K562 (cell line): ENCODE results near the gene STAG2. TPM values are rescaled to one million over a fixed set of nuclear protein-coding genes. Genes with fewer than 3 reads are reported as not detected.
A peak's percentile ranks its signal among the peaks of the same experiment; 100 is the strongest.

ENCODE experiments used
- ATAC-seq: fragments of 200-7000 bp; cut with Tn5 transposase; 3 replicates; pipeline ENCODE4 v1.9.1; 2020; ENCODE audit warnings: moderate library complexity
- BruUV-seq: library from RNA; stranded (reverse); fragments of 400-500 nt; replicated peaks from 2 replicates; lab custom pipeline; 2021; lab: Mats Ljungman, UMichigan
- CTCF ChIA-PET: fragments of 300-600 bp; formaldehyde crosslinking; extraction: SDS; loops from one replicate; lab custom pipeline; 2021; ENCODE audit warnings: low intra/inter-chr PET ratio; lab: Yijun Ruan, JAX
- POLR2A ChIA-PET: fragments of 300-600, 350-650 bp; sonication (Branson Sonifier 250); formaldehyde crosslinking; extraction: SDS; loops from one replicate; lab custom pipeline; 2021; ENCODE audit warnings: antibody characterized with exemption, inconsistent platforms; lab: Yijun Ruan, JAX
- DNase-seq, 4 experiments: peaks; one replicate each; pipeline versions ENCODE4 v3.0.0 to v3.0.0-alpha.2; 2011 to 2018; ENCODE audit warnings: low spot score in 3 of 4, mixed read lengths in 3 of 4; ENCODE audit errors: extremely low read depth in 1 of 4
- FAIRE-seq: peaks from 2 replicates; lab custom pipeline; 2011; peaks lifted over from hg19 to GRCh38; lab: Jason Lieb, UNC
- H2AFZ ChIP-seq: 2 replicates; pipeline ENCODE4 v1.6.0; 2011; ENCODE audit warnings: low read depth, low read length, control low read depth, inconsistent platforms
- H3K27ac ChIP-seq: fragments of 200-600 bp; 3 replicates; pipeline ENCODE4 v1.8.0; 2011; ENCODE audit warnings: low read depth, mild to moderate bottlenecking, control low read depth, inconsistent platforms, low read length, moderate library complexity, mixed read lengths; ENCODE audit errors: extremely low read depth
- H3K27me3 ChIP-seq, 2 experiments: fragments of 300-600 bp in 1 of 2; 2 replicates in 1 of 2; 3 replicates in 1 of 2; pipeline versions ENCODE4 v1.6.0 to v1.8.0; 2011; ENCODE audit warnings: inconsistent platforms in 2 of 2, low read length in 2 of 2, mild to moderate bottlenecking in 1 of 2, mixed read lengths in 1 of 2, moderate library complexity in 1 of 2; ENCODE audit not compliant: control insufficient read depth in 2 of 2, insufficient read depth in 2 of 2
- H3K36me3 ChIP-seq: fragments of 300-600 bp; 3 replicates; pipeline ENCODE4 v1.8.0; 2011; ENCODE audit warnings: mild to moderate bottlenecking, low read length, inconsistent platforms; ENCODE audit not compliant: control insufficient read depth, insufficient read depth
- H3K4me1 ChIP-seq, 2 experiments: fragments of 200-600 bp in 1 of 2; replicated peaks in 1 of 2; 2 replicates in 1 of 2; 3 replicates in 1 of 2; pipeline versions ENCODE4 v1.5.1 to v1.8.0; 2011; ENCODE audit warnings: inconsistent platforms in 2 of 2, low read length in 2 of 2, mild to moderate bottlenecking in 1 of 2, mixed read lengths in 1 of 2, moderate library complexity in 1 of 2; ENCODE audit not compliant: control insufficient read depth in 2 of 2, insufficient read depth in 2 of 2
- H3K4me2 ChIP-seq: 2 replicates; pipeline ENCODE4 v1.6.1; 2011; ENCODE audit warnings: low read length, control low read depth, inconsistent platforms, mixed read lengths; ENCODE audit not compliant: insufficient read depth
- H3K4me3 ChIP-seq: fragments of 200-600 bp; sonication (generic), shearing (Covaris generic); 2 replicates; pipeline ENCODE4 v1.5.1; 2016; ENCODE audit warnings: control low read depth, inconsistent platforms
- H3K79me2 ChIP-seq: fragments of 200-600 bp; 3 replicates; pipeline ENCODE4 v1.8.0; 2011; ENCODE audit warnings: low read length, inconsistent platforms; ENCODE audit not compliant: control insufficient read depth, insufficient read depth
- H3K9ac ChIP-seq, 2 experiments: 2 replicates each; pipeline versions ENCODE4 v1.6.0 to v1.6.1; 2011; ENCODE audit warnings: low read depth in 2 of 2, low read length in 2 of 2, control low read depth in 1 of 2, inconsistent platforms in 1 of 2, mild to moderate bottlenecking in 1 of 2, mixed read lengths in 1 of 2; ENCODE audit not compliant: insufficient read depth in 1 of 2
- H3K9me1 ChIP-seq: one replicate; pipeline ENCODE4 v1.6.0; 2011; ENCODE audit warnings: inconsistent platforms, mild to moderate bottlenecking, low read length, moderate library complexity; ENCODE audit not compliant: control insufficient read depth, insufficient read depth
- H3K9me3 ChIP-seq: replicated peaks from 2 replicates; pipeline ENCODE4 v1.5.1; 2011; ENCODE audit warnings: low read depth, low read length, inconsistent platforms; ENCODE audit not compliant: control insufficient read depth, insufficient read depth
- H4K20me1 ChIP-seq: replicated peaks from 2 replicates; pipeline ENCODE4 v1.6.1; 2011; ENCODE audit warnings: low read length, inconsistent platforms, mixed read lengths; ENCODE audit not compliant: control insufficient read depth, insufficient read depth
- FOXK2 ChIP-seq, 2 experiments: fragments of 450-650 bp; IDR thresholded peaks in 1 of 2; conservative IDR thresholded peaks in 1 of 2; 2 replicates each; pipeline ENCODE4 v1.6.1; 2016; ENCODE audit warnings: low read depth in 2 of 2, mild to moderate bottlenecking in 1 of 2
- MYNN ChIP-seq, 2 experiments: sonication (generic); formaldehyde crosslinking in 1 of 2; IDR thresholded peaks; 2 replicates each; pipeline versions ENCODE4 v1.5.0 to v1.6.1; 2016 to 2020; ENCODE audit warnings: antibody characterized with exemption in 1 of 2, missing genetic modification reagents in 1 of 2
- NR2C1 ChIP-seq, 2 experiments: fragments of 450-650 bp; IDR thresholded peaks; 2 replicates each; pipeline ENCODE4 v1.6.1; 2017; ENCODE audit warnings: mild to moderate bottlenecking in 2 of 2, antibody characterized with exemption in 1 of 2, inconsistent platforms in 1 of 2, missing compliant biosample characterization in 1 of 2, missing genetic modification characterization in 1 of 2
- NR2C2 ChIP-seq, 2 experiments: fragments of 200-800 bp in 1 of 2; sonication (Bioruptor generic) in 1 of 2; sonication (generic) in 1 of 2; formaldehyde crosslinking in 1 of 2; IDR thresholded peaks; 2 replicates each; pipeline versions ENCODE4 v1.6.1 to v1.8.0; 2016 to 2022; ENCODE audit warnings: mild to moderate bottlenecking in 1 of 2, missing compliant biosample characterization in 1 of 2, missing genetic modification characterization in 1 of 2, missing genetic modification reagents in 1 of 2
- SPI1 ChIP-seq: IDR thresholded peaks from 2 replicates; pipeline ENCODE4 v1.6.1; 2011; ENCODE audit warnings: low read depth, low read length, control low read depth, borderline replicate concordance
- USF1 ChIP-seq: sonication (generic); formaldehyde crosslinking; IDR thresholded peaks from 2 replicates; pipeline ENCODE4 v1.9.0; 2022; ENCODE audit warnings: mild to moderate bottlenecking, missing genetic modification reagents
- ZFP1 ChIP-seq: fragments of 450-650 bp; formaldehyde crosslinking; IDR thresholded peaks from 2 replicates; pipeline ENCODE4 v1.4.0; 2020; ENCODE audit warnings: mild to moderate bottlenecking, mixed read lengths
- ZNF444 ChIP-seq: fragments of 250-450 bp; sonication (Bioruptor Pico); IDR thresholded peaks from 2 replicates; pipeline ENCODE4 v1.4.0; 2020; ENCODE audit warnings: mild to moderate bottlenecking, moderate library complexity
- ZNF445 ChIP-seq: fragments of 250-450 bp; sonication (Bioruptor Pico); IDR thresholded peaks from 2 replicates; pipeline ENCODE4 v1.4.0; 2020; ENCODE audit warnings: low read depth, mild to moderate bottlenecking, moderate library complexity
- ZNF583 ChIP-seq: fragments of 250-450 bp; sonication (Bioruptor Pico); IDR thresholded peaks from 2 replicates; pipeline ENCODE4 v1.4.0; 2020
- WGBS: fragments of 100-300 bp; shearing (Covaris generic); methylation state at CpG from one replicate; pipeline ENCODE4 v1.1.6; 2016; ENCODE audit warnings: low coverage, mixed read lengths; ENCODE audit not compliant: insufficient coverage; ENCODE audit errors: missing lambda C conversion rate; 5-methylcytosine and 5-hydroxymethylcytosine counted together
- in situ Hi-C: fragments of 300-500 bp; cut with MboI; formaldehyde crosslinking; loops from 4 replicates; pipeline ENCODE4 v1.15.0; 2018; ENCODE audit warnings: inconsistent platforms, mixed read lengths
- intact Hi-C: fragments of 100-400 bp; cut with micrococcal nuclease; formaldehyde crosslinking; loops from 2 replicates; pipeline ENCODE4 v1.14.2; 2022
- polyA plus RNA-seq, 8 experiments: library from polyadenylated mRNA; depleted of rRNA in 4 of 8; stranded (reverse) in 5 of 8; unstranded in 3 of 8; fragments of >200 nt; fragmentation: Nextera tagmentation in 2 of 8; fragmentation: Illumina TruSeq in 1 of 8; extraction: Ambion mirVana in 2 of 8; extraction: Trizol in 1 of 8; gene quantifications; 2 replicates each; pipeline versions ENCODE4 v1.2.1 to v1.2.3, GENCODE V29; 2011 to 2014; ENCODE audit warnings: inconsistent platforms in 1 of 8, missing spikeins in 1 of 8
- total RNA-seq, 7 experiments: library from RNA; depleted of rRNA in 6 of 7; stranded (reverse); fragments of >200 nt in 6 of 7; fragmentation: Illumina TruSeq in 2 of 7; extraction: Trizol in 2 of 7; gene quantifications; 2 replicates each; pipeline versions ENCODE4 v1.2.1 to v1.2.3, GENCODE V29; 2011 to 2021; ENCODE audit warnings: low replicate concordance in 1 of 7
- TF ChIP-seq, protein P1 (sequence below): fragments of 250-450 bp; sonication (Bioruptor Pico); IDR thresholded peaks from 2 replicates; pipeline ENCODE4 v1.5.1; 2021; ENCODE audit warnings: mild to moderate bottlenecking

Gene STAG2
- total and polyA plus RNA-seq, 9 of the 15 experiments (the other 6 are each of a cell fraction or from before 2014, with no cell fraction given) = 40.3 to 133 (median 90.1) TPM

- no peak for TF ChIP-seq ZNF583
- no peak for TF ChIP-seq MYNN (IDR thresholded peaks at IDR 0.05)
- TF ChIP-seq MYNN (CRISPR knock-in tag; IDR thresholded peaks at IDR 0.05) = no peak
- no peak for TF ChIP-seq USF1 (CRISPR knock-in tag)
- TF ChIP-seq ZFP1 (CRISPR knock-in tag) = no peak
- no peak for TF ChIP-seq ZNF445 (CRISPR knock-in tag)
- no peak for TF ChIP-seq FOXK2 (conservative IDR thresholded peaks at IDR 0.05 in 1 of 2, IDR thresholded peaks at IDR 0.05 in 1 of 2; ENCODE audit: low read depth in 2 of 2)
Measured at GRCh38 chrX:123993326-123993725, 31.8 kb downstream of the STAG2 start (continued).

GRCh38 chrX:123993904-123994635, 32.6 kb downstream of the STAG2 start:
- DNase-seq (peak in 1 of 4 experiments; percentile 17), FAIRE-seq (peak; percentile 62), ATAC-seq (peak; percentile 49)
- ChIA-PET CTCF (no interaction called here), POLR2A (no interaction called here)
- no peak overlapping the region for H3K4me3 ChIP-seq
- H3K4me2 ChIP-seq = 0 out of 2 replicates have a peak overlapping the region, but pooled peaks have one; percentile 9
- TF ChIP-seq, protein P1, sequence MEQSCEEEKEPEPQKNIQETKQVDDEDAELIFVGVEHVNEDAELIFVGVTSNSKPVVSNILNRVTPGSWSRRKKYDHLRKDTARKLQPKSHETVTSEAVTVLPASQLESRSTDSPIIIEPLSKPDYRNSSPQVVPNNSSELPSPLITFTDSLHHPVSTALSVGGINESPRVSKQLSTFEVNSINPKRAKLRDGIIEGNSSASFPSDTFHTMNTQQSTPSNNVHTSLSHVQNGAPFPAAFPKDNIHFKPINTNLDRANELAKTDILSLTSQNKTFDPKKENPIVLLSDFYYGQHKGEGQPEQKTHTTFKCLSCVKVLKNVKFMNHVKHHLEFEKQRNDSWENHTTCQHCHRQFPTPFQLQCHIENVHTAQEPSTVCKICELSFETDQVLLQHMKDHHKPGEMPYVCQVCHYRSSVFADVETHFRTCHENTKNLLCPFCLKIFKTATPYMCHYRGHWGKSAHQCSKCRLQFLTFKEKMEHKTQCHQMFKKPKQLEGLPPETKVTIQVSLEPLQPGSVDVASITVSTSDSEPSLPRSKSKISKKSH (CRISPR knock-in tag) = no peak
- TF ChIP-seq NR2C1 (IDR thresholded peaks at IDR 0.05) (peak; percentile 61; the same call in 1 of the 2 replicates), NR2C1 (tag; IDR thresholded peaks at IDR 0.05) (peak; percentile 72), NR2C2 (CRISPR knock-in tag; IDR thresholded peaks at IDR 0.05) (no peak), NR2C2 (tag; IDR thresholded peaks at IDR 0.05) (peak; percentile 24; the same call in 1 of the 2 replicates), ZNF444 (CRISPR knock-in tag) (no peak), SPI1 (peak; percentile 86)
- H3K9ac ChIP-seq = no peak overlapping the region
- H2AFZ ChIP-seq = no peak overlapping the region
- H3K9me3 ChIP-seq = no peaks in the 10 kb centered on the region
- H3K36me3 ChIP-seq = peaks cover 5% of the 10 kb centered on the region; the same call in 2 of the 3 replicates
- H3K9me1 ChIP-seq = no peaks in the 10 kb centered on the region
- no TSS peak for BruUV-seq
- H3K79me2 ChIP-seq = peaks cover 98% of the 10 kb centered on the region
- intact Hi-C loops (no loop called here), in situ Hi-C loops (no loop called here)
- no peaks in the 10 kb centered on the region for H3K27me3 ChIP-seq
- WGBS = 13% methylated on average over 3 of the region's 3 CpGs
- H4K20me1 ChIP-seq = 0 out of 2 replicates have a peak, but pooled peaks cover 6% of the 10 kb centered on the region
- no peak overlapping the region for H3K27ac ChIP-seq
- peaks cover 0 to 20% of the 10 kb centered on the region in 2 experiments; a peak in 3 of 5 replicates for H3K4me1 ChIP-seq
